ENCODE results near the gene ZBTB44.

The ZBTB44 gene

GRCh38 chr11:130177782-130178181, 136.9 kb downstream of the ZBTB44 start:
- no peak for TF ChIP-seq CTCF (IDR thresholded peaks at IDR 0.05; ENCODE audit: extremely low read depth, missing control alignments)
- DNase-seq (ENCODE audit: low spot score) = no peak

Data from GM20000 (cell line).